GM11168 (cell line): Measurements from ENCODE around the gene SEC16B.

Source experiments
- in situ Hi-C: fragments of 300-500 bp; cut with MboI; formaldehyde crosslinking; loops from one replicate; pipeline ENCODE4 v1.12.0; 2022; ENCODE audit warnings: low sequenced_read_pairs; ENCODE audit not compliant: unreplicated experiment

Gene SEC16B

DNA sequence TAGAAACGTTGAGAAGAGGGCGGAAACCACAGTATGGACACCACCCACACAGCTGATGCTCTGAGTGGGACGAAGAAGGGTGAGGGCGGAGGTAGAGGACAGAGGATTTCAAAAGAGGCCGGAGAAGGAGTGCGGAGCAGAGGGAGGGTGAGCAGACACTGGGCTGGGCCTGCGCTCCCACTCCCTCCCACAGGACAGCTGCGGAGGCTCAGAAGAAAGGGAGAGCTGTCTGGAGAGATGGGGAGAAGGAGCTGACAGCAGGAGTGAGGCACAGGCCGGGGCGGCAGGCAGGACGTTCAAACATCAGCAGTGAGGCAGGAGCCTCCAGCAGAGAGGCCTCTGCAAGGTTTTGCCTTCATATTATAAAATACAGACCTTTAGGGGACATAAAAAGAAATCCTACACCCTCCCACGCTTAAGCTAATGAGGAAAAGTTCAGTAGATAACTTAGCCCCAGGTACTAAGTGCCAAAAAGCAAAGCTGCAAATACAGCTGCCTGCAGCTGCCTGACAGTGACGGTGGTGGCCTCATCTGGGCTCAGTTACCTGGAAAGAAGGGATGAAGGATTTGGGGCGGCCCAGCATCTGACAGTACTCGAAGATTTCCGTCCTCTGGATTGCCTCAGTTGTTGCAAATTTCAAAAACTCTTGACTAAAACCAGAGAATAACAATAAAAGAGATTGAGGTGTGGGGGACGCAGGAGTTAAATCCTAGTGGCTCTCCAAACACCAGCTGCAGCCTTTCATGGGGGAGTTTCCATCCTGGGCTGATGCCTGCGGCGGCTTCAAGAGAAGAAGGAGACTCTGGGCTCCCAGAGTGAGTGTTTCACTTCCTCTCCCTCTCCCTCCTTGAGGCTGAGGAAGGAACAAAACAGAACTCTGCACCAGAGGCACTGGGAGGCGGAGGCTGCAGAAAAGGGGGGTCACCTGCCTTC, 25.6 kb downstream of the SEC16B start:
- in situ Hi-C loops, result loop anchor here (25.0 kb wide), 1 partner anchor 682 kb away; no protein-coding TSS in a partner anchor

DNA sequence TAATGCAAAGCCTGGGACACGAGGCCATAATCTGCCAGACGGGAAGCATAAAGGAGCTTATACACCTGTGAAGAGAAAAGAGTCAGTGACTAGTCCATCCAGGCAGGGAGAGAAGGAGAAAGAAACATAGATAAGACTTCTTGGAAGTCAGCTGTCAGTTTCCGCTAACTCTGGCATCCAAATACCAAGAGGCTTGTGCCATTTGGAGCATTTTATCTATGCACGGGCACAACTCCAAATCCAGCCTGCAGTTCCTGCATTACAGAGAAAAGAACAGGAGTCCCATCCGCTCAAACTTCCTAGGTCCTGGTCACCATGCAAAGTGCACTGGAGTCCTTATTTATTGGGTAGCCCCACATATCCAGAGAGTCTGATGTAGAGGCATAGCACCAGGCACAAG, 27.9 kb downstream of the SEC16B start:
- in situ Hi-C loops, result loop anchor here (25.0 kb wide), 1 partner anchor 680 kb away; no protein-coding TSS in a partner anchor

- in situ Hi-C loops, result loop anchor here (25.0 kb wide), 1 partner anchor 678 kb away; no protein-coding TSS in a partner anchor
Measured at GRCh38 chr1:177940682-177941081, 29.2 kb downstream of the SEC16B start.

DNA sequence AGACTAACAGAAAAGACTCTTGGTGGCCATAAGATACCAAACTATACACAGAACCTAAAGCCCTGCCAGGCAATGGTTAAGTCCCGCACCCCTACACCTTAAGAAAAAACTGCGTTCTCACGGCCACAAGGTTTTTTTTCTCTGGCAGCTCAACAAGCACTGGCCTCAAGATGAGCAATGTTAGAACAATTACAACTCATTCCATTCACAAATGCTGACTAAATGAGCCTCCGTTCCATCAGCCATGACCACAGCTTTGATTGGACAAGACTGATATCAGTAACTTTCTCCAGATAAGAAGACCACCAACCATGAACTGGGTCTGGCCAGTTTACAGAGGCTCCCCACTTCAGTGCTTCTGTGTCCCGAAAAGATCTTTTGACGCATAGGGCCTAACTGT, 31.9 kb downstream of the SEC16B start:
- in situ Hi-C loops, result loop anchor here (25.0 kb wide), 1 partner anchor 676 kb away; no protein-coding TSS in a partner anchor

DNA sequence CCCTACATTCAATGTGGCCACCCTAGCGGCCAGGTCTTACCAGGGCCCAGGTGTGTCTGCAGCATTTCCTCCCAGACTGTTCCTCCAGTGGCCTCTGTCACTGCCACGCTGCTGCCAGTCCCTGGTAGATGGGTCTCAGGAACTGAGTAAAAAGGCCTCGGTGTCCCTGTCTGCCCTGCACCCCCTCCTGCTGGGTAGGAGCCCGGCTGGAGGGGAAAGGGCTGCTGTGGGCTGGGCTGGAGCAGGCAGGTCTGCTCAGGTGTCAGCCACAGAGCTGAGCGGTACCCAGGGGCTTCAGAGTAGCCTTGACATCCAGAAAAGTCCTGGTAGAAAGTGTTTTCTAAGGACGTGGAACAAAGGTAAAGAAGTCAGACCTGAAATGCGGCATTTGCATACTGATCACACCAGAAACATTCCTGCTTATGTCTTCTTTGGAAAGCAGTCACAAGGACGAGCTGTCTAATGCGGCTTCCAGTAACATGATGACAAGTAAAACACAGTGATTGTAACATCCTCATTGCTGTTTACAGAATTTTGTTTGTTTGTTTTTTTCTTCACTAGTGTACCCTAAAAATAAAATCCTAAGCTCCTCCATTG, 32.6 kb downstream of the SEC16B start:
- in situ Hi-C loops, result loop anchor here (25.0 kb wide), 1 partner anchor 675 kb away; no protein-coding TSS in a partner anchor

- in situ Hi-C loops, result loop anchor here (25.0 kb wide), 1 partner anchor 674 kb away; no protein-coding TSS in a partner anchor
Measured at GRCh38 chr1:177935638-177936415, 34.0 kb downstream of the SEC16B start.

- in situ Hi-C loops, result loop anchor here (25.0 kb wide), 1 partner anchor 673 kb away; no protein-coding TSS in a partner anchor
Measured at GRCh38 chr1:177934927-177935326, 34.9 kb downstream of the SEC16B start.

- in situ Hi-C loops, result loop anchor here (25.0 kb wide), 1 partner anchor 672 kb away; no protein-coding TSS in a partner anchor
Measured at GRCh38 chr1:177934461-177934860, 35.4 kb downstream of the SEC16B start.

DNA sequence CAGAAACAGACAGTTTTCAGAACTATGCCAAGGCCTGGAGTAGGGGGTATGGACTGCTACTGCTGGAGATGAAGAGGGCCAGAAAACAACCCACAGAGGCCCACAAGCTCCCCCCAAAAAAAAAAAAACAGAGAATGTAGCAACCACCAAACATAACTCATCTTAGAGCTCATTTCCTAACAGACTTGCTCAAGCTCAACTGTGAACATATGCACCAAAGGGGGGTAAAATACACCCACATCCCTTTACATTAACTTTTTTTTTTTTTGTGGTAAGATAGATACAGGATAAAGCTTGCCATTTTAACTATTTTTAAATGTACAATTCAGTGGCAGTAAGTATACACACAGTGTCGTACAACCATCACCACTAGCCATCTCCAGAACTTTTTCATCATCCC, 36.0 kb downstream of the SEC16B start:
- in situ Hi-C loops, result loop anchor here (25.0 kb wide), 1 partner anchor 672 kb away; no protein-coding TSS in a partner anchor

GRCh38 chr1:177932123-177932522, 37.7 kb downstream of the SEC16B start:
- in situ Hi-C loops, result loop anchor here (25.0 kb wide), 1 partner anchor 670 kb away; no protein-coding TSS in a partner anchor

- in situ Hi-C loops, result loop anchor here (25.0 kb wide), 1 partner anchor 667 kb away; no protein-coding TSS in a partner anchor
Measured at GRCh38 chr1:177928952-177929351, 40.9 kb downstream of the SEC16B start.

DNA sequence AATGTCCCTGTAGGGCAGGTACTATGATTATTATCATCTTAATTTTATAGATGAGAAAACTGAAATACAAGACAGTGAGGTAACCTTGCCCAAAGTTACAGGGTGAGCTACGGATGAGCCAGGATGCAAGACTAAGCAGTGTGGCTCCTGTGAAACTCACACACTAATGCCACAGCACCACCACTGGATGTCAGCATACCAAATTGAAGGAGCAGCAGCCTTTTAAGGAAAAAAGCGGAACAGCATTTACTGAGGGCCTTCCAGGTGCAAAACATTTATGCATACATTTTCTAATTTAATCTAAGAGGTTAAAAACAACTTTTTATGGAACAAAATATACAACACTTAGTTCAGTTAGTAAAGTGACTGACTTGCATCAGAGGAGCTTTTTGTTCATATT, 41.7 kb downstream of the SEC16B start:
- in situ Hi-C loops, result loop anchor here (25.0 kb wide), 1 partner anchor 666 kb away; no protein-coding TSS in a partner anchor

GRCh38 chr1:177927021-177927596, 42.7 kb downstream of the SEC16B start:
- in situ Hi-C loops, result loop anchor here (25.0 kb wide), 1 partner anchor 665 kb away; no protein-coding TSS in a partner anchor

GRCh38 chr1:177926201-177926600, 43.7 kb downstream of the SEC16B start:
- in situ Hi-C loops, result loop anchor here (25.0 kb wide), 1 partner anchor 664 kb away; no protein-coding TSS in a partner anchor

GRCh38 chr1:177925006-177925405, 44.9 kb downstream of the SEC16B start:
- in situ Hi-C loops, result loop anchor here (25.0 kb wide), 1 partner anchor 663 kb away; no protein-coding TSS in a partner anchor

DNA sequence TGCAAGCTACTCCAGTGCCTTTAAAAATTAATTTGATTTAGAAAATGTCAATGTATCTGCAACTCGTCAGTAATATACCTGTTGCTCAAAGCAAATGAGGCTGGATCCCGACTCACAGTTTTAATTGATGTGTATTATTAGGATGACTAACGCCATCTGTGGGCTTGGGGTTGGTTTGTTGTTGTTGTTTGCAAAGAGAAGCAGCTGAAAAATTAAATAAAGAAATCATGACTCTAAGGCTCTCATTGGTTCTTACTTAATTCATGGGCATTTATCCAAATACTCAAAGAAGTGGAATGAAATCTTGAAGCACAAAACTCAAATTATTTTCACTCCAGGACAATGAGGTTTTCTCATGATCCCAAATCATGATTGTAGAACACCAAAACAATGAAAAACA, 46.4 kb downstream of the SEC16B start:
- in situ Hi-C loops, result no loop called here

DNA sequence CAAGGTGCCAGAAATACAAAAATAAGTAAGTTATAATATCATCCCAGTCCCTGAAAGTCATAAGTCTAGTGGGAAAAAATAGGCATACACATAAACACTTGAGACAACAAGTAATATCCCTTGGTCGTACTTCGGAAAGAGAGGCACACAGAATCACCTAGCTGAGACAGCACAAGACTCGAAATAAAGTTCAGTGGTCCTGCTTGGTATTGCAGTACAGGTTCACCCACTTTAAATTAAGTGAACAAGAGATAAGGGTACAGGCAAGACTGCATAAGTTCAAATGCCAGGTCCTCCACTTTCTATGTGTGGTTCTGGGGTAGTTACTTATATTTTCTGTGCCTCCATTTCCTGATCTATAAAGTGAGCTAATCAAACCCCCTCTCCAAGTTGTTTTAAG, 47.6 kb downstream of the SEC16B start:
- in situ Hi-C loops, result no loop called here

DNA sequence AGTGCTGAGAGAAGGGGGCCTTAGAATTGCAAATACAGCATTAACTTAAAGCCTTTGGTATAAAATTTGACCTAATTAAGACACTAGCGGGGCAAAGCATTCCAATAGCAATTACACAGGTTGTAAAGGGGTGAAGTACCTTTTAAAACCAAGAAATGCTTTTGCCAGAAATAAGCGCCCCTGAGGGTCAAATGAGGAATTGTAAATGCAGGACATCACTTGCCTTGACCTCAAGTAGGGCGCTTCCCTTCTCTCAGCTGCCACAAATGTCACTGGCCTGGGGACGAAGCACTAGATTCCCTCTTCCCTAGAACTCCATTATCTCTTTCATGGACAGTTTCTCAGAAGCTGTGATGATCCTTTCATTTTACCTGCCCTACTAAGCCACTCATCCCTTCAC, 48.3 kb downstream of the SEC16B start:
- in situ Hi-C loops, result no loop called here

- in situ Hi-C loops, result no loop called here
Measured at GRCh38 chr1:177920091-177920490, 49.8 kb downstream of the SEC16B start.
